Epidermal melanocyte (primary cell): ENCODE measurements around the gene DLG2.

Experiments used
- DNase-seq: peaks from one replicate; pipeline ENCODE4 v3.0.0; 2011; ENCODE audit warnings: low spot score; ENCODE audit not compliant: insufficient read length

The DLG2 gene

DNA sequence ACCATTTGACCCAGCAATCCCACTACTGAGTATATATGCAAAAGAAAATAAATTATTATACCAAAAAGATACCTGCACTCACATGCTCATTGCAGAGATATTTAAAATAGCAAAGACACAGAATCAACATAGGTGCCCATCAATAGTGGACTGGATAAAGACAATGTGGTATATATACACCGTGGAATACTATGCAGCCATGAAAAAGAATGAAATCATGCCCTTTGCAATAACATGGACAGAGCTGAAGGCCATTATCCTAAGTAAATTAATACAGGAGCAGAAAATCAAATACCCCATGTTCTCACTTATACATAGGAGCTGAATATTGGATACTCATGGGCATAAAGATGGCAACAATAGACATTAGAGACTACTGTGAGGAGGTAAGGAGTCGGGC is 68.7 kb downstream of the DLG2 start:
- DNase-seq = no peak

DNA sequence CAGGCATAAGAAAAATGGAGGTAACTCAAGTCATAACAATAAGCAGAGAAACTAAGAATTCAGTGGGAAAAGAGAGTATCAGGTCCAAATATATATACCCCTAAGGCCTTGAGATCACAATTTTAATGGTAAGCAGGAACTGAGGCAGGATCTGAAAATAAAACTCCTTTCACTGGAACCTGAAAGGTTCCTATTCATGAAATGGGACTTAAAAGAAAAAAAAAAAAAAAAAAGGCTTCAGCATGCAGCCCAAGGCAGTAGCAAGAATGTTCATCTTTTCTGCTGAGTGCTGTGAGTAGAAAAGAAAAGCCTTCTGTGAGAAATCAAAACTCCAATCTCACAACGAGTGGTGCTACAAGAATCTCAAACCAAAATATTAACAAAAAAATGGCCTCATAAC is 75.3 kb downstream of the DLG2 start:
- peak; percentile 35 for DNase-seq

DNA sequence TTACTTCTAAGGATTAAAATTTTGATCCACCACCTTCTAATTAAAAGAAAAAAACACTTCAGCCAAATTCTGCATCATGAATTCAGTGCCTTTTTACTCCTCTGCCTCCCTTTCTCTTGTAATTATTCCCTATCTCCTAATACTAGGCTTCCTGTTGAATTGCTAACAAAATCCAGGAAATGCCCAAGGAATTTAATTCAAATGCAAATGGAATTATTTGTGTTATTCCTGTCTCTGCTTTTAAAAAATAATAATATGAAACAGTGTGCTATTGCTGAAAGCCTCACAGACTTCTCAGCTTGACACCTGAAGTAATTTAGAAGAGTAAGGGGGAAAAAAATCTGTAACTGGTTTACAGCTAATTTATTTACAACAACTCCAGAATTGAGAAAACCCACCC is 85.5 kb downstream of the DLG2 start:
- no peak for DNase-seq

DNA sequence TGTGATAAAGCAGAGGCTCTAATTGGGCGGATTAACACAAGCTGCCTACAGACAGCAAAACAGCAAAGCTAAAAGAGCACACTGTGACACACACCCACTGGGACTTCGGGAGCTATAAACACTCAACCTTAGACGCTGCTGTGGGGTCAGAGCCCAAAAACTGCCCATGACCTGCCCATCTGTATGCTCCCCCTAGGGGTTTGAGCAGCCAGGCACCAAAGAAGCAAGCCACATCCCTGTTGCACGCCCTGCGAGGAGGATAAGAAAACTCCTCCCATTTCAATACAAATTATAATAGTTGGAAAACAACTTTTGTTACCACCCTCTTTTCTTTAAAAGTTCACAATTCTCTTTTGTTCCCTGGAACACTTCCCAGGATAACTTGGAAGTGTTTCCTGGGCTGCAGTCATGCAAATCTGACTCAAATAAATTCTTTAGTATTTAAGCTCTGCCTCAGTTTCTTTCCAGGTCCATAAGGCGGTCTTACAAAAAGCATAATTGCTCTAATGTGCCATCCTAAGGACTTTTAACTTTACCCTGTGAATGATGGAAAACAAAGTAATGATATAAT is 86.4 kb downstream of the DLG2 start:
- DNase-seq = no peak

DNA sequence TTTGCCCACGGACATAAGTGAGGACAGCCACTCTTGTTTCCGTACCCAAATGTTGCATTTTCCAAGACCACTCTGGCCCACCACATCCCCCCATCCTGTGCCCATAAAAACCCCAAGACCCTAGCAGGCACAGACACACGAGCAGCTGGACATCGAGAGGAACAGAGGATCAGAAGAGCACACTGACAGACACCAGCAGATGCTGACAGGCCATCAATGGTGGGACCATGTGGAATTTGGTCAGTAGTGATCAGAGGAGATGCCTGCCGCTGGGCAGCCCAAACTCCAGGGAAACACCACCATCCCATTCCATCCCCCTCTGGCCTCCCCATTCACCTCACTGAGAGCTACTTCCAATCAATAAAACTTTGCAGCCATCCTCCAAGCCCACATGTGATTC is 87.0 kb downstream of the DLG2 start:
- no peak for DNase-seq

DNA sequence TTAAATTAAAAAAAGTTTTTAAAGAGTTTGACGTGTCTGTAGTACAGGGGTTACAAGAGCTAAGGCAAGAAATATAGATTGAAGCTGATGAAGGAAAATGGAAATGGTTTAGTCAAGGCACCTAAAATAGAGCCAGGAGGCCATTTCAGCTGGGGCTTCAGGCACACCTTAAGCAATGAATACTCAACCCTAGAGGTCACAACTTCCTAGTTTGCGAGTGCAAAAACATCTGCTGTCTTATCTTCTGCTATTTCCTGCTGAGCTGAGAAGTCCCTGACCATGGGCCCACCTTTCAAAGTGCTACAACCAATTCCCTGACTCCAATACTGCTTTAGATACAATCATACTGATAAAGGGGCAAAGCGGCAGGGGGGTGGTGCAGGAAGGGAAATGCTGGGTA is 87.4 kb downstream of the DLG2 start:
- DNase-seq = no peak

DNA sequence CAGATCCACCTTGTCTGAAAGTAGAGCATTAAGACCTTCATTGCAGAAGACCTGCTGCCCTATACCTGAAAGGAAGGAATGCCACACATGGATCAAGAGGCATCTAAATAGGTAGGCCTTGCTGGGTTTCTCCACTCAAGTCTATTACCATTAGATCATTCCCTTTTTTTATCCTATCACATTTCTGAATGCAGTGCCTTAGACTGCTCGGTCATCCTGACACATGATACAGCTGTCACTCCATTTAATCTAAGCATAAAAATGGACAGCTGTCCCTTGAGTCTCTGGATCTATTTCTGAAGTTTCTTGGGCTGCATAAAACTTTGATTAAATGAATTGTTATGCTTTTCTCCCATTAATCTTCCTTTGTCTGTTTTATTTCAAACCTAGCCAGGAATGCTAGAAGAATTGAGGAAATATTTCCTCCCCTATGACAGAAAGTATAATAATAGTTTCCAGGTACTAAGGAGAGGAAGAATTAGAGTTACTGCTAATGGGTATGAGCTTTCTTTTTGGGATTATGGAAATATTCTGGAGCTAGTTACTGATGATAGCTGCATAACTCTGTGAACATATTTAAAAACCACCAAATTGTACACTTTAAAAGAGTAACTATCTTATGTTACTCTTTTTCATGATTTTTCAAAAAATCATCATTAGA is 88.0 kb downstream of the DLG2 start:
- no peak for DNase-seq

DNA sequence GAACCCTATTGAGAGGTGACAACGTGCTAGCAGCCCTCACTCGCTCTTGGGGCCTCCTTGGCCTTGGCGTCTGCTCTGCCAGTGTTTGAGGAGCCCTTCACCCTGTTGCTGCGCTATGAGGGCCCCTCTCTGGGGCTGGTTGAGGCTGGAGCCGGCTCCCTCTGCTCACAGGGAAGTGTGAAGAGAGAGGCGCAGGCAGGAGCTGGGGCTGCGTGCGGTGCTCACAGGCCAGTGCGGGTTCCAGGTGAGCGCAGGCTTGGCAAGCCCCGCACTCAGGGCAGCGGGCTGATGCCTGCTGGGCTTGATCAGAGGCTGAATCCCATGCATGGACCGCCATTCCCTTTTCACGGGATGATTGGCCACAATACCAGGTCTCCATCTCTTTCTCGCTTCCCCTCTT is 90.7 kb downstream of the DLG2 start:
- DNase-seq = no peak

DNA sequence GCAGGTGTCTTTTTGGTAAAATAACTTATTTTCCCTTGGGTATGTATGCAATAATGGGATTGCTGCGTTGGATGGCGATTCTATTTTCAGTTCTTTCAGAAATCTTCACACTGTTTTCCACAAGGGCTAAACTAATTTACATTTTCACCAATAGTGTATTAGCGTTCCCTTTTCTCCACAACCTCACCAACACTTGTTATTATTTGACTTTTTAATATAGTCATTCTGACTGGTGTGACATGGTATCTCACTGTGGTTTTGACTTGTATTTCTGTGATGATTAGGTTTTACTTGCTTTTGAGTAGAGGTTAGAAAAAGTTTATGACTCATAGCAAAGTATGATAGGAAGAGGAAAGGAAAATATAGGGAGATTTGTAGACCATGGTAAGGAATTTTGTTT is 92.3 kb downstream of the DLG2 start:
- DNase-seq = no peak

DNA sequence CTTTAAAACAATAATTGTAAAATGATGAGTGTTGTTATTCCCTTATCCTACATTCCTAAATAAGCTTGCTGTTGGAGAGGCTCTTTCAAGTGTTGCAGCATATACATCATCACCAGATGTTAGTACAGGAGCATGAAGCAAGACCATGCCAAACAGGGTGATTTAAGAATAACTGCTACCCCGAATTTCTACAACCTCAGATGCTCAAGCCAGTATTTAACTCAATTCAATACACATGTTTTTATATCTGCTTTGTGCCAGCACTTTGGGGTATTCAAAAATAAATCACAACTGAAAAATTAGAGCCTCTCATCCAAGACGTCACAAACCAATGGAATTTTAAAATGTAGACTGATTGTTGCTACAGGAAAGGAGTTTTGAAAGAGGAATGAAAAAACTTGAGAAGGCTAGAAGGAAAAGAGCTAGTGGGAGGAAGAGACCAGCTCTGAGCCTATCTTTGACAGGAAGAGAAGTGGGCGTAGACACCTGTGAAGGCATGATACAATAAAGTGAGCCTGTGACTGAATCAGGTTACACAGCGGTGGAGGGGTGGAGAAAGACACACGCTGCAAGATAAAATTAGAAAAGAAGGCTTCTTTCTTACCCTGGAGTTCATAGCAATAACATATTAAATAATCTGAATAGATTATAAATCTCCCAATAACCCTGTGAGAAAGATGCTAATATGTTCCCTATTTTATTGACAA is 95.8 kb downstream of the DLG2 start:
- no peak for DNase-seq

DNA sequence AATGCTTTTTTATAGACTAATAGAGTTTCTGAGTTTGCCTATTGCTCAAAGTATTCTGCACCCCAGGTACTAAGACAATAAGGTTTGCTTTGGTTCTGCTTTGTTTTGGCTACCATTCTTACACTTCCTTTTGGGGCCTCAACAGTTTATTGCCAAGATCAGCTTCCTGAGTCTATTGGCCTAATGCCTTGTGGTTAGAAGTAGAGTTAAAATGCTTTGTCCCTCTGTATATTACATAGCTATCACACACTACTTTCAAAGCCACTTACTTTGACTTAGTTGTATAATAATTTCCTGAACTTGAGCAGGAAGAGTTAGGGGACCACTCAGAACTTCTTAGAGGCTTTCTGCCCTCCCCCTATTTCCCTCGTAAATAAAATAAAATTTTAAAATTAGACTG is 96.5 kb downstream of the DLG2 start:
- DNase-seq = no peak

DNA sequence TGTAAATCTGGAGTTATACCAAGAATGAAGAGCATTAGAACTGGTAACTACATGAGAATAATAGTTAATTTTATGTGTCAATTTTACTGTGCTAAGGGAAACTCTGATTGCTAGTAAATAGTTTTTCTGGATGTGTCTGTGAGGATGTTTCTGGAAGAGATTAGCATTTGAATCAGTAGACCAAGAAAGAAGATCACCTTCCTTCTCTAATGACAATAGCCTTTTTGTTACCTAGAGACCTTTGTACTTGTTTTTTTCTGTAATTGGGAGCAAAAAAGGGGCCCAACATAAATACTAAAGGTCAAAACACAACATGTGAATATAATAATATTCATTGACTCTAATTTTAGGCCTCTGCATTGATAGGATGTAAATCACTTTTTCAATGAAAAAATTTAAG is 100.6 kb downstream of the DLG2 start:
- DNase-seq = no peak

DNA sequence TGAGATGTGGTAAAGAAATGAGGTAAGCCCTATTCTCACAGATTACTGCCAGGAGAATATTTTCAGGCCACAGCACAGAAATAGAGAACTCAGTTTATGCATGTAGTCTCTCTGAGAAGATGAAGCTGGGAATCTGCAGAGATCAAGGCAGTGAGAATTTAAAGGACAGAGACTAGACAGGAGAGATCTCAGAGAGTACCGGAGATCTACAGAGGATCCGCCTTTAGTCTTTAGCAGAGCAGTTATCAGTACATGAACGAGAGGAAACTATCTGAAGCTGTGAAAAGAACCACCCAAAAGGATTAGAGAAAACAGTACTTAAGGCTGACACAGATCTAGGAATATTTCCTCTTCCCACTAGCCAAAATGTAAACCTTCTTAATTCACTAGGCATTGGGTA is 101.5 kb downstream of the DLG2 start:
- no peak for DNase-seq

DNA sequence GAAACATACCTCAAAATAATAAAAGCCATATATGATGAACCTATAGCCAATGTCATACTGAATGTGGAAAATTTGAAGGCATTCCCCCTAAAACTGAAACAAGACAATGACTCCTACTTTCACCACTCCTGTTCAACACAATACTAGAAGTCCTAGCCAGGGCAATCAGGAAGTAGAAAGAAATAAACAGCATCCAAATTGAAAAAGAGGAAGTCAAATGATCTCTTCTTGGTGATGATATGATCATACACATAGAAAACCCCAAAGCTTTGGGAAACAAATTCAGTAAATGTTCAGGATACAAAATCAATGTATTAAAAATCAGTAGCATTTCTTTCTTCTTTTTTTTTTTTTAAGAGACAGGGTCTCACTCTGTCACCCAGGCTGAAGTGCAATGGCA is 109.9 kb downstream of the DLG2 start:
- no peak for DNase-seq

DNA sequence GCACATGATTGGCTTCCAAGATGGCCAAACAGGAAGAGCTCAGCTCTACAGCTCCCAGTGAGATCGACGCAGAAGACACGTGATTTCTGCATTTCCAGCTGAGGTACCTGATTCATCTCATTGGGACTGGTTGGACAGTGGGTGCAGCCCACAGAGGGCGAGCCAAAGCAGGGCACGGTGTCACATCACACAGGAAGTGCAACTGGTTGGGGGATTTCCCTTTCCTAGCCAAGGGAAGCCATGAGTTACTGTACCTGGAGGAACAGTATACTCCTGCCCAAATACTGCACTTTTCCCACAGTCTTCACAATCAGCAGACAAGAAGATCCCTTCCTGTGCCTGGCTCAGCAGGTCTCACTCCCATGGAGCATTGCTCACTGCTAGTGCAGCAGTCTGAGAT is 131.2 kb downstream of the DLG2 start:
- DNase-seq = no peak

DNA sequence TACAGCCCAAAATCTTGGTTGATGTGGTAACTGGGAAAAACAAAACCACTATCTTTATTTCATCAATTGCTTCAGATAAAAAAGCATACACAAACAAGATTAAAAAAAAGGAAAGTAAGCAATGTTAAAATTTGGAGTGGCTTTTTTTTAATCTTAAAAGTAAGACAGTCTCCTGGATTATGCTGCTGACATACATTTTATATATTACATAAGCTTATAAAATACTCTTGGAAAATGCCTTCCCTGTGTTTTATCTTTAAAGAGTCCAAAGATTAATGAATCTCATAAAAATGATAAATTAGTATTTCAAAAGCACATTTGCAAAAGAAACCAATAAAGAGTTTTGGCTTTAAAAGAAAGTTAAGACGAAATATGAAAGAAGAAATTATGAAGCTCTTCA is 132.7 kb downstream of the DLG2 start:
- DNase-seq = no peak

DNA sequence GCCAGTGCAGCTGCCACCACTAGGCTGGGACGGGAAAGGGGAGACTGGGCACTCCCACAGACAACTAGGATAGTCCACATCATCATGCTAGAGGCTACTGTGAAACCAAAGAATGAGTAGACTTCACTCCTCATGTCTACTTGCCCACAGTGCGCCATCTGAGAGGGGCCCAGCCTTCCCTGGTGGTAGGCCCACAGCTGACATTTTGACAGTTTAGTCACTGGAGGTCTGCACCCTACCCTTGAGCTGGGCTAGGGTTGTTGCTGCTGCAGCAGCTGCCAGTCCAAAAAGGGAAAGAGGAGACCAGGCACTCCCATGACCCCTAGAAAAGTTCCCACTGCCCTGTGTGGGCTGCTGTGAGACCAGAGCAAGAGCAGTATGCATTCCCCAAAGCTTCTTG is 141.2 kb downstream of the DLG2 start:
- no peak for DNase-seq

DNA sequence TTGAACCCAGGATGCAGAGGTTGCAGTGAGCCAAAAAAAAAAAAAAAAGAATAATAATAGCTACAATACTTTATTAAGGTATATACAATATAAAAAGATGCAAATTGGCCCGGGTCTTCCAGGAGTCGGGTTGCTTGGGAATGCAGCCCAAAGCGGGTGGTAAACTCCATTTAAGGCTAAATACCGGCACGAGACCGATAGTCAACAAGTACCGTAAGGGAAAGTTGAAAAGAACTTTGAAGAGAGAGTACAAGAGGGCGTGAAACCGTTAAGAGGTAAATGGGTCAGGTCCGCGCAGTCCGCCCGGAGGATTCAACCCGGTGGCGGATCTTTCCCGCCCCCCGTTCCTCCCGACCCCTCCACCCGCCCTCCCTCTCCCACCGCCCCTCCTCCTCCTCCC is 143.3 kb downstream of the DLG2 start:
- no peak for DNase-seq

DNA sequence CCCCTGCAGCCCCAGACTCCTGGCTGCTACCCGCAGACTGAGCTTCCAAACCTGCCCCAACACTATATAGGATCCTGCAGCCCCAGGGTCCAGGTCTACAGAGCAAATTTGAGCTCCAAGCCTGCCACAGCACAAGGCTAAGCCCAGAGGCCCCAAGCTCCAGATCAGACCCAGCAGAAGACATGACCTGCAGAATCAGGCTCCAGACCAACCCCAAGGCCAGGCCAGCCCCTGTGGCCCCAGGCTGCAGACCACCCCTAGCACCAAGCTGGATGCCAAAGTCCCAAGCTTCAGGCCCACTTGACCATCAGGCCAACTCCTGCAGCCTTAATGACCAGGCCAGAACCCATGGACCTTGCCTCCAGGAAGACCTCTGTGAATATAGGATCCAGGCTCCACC is 145.3 kb downstream of the DLG2 start:
- no peak for DNase-seq

DNA sequence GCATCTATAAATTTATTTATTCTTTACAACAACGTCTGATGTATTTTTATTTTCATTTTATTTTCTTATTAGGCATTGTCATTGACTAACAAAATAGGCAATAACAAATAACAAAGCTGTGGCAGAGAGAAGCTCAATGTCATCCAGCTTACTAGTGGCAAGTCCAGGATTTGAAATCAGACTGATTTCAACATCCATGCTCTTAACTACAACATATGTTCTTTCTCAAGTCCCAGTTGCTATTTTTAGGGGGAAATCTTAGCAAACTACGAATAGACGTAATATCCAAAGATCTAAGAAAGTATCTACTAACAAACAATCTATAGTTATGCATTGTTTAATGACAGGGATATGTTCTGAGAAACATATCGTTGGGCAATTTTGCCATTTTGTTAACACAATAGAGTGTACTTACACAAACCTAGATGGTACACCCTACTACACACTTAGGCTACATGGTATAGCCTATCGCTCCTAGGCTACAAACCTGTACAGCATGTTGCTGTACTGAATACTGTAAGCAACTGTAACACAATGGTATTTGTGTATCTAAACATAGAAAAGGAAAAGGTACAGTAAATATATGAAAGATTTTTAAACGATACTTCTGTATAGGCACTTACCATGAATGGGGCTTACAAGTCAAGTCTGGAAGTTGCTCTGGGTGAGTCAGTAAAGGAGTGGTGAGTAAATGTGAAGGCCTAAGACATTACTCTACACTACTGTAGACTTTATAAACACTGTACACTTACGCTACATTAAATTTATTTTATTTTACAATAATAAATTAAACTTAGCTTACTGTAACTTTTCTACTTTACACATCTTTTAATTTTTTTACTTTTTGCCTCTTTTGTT is 151.3 kb downstream of the DLG2 start:
- DNase-seq = no peak

DNA sequence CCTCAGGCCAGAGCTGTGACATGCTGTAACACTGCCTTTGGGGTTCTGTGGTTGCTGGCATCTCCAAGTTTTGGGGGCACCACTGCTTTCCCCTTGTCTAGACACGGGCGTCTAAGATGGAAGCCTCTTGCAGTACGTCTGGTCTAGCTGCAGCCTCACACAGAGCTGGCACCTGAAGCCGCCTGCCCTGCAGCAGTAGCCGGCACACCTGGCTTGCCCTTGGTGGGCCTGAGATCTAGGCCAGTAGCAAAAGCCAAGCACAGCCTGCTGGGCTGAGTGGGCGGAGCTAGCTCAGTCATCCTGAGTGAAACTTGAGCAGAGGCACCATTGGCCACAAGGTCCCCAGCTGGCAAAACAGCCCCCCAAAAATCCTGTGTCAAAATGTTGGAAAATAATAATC is 154.2 kb downstream of the DLG2 start:
- DNase-seq = no peak

DNA sequence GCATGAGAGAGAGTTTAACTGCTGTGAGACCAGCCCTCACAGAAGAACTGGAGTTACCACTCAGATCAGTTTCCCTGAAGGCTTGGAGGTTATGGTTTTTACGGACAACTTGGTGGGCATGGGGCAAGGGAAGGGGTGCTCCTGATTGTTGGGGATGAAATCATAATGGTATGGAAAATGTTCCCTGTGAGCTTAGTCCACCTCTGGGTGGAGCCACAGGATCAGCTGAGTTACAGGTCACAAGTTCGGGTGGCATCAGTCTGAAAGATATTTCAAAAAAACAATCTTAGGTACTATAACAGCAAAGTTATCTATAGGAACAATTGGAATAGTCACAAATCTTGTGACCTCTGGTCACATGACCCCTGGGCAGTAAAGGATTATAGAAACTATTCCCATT is 162.9 kb downstream of the DLG2 start:
- no peak for DNase-seq
